ENCODE results near the gene VWDE. TPM values are rescaled to one million over a fixed set of nuclear protein-coding genes. Genes with fewer than 3 reads are reported as not detected.
A peak's percentile ranks its signal among the peaks of the same experiment; 100 is the strongest.

The VWDE gene
- total RNA-seq, 2 donors from 2014 or later, result 11.8 to 12.1 TPM

- peak; percentile 55 for TF ChIP-seq CTCF (conservative IDR thresholded peaks at IDR 0.05)
- peaks cover 24% of the 10 kb centered on the region for H3K9me3 ChIP-seq (ENCODE audit: control insufficient read depth, low read length)
- H3K27me3 Mint-ChIP-seq (ENCODE audit: insufficient read depth), result peaks cover 1% of the 10 kb centered on the region
- no peaks in the 10 kb centered on the region for H3K36me3 ChIP-seq (ENCODE audit: control insufficient read depth, insufficient read depth, low read length)
- H3K27ac Mint-ChIP-seq, result no peak overlapping the region
- DNase-seq, result no peak
- no peaks in the 10 kb centered on the region for H3K27me3 ChIP-seq (ENCODE audit: control insufficient read depth, insufficient read depth, low read length, poor library complexity, severe bottlenecking)
- H3K36me3 Mint-ChIP-seq (ENCODE audit: low read depth), result no peaks in the 10 kb centered on the region
- no peaks in the 10 kb centered on the region for H3K4me1 Mint-ChIP-seq
- H3K4me3 ChIP-seq (ENCODE audit: low read length), result no peak overlapping the region
- H3K9ac ChIP-seq (ENCODE audit: extremely low read depth, low read length, poor library complexity, severe bottlenecking), result no peak overlapping the region
- H3K4me1 ChIP-seq (ENCODE audit: control insufficient read depth, insufficient read depth, low read length), result no peaks in the 10 kb centered on the region
- no peak overlapping the region for H3K27ac ChIP-seq (ENCODE audit: low read depth, low read length)
- WGBS, 2 experiments (ENCODE audit: insufficient coverage in 1 of 2, insufficient read length in 1 of 2), result 80 to 90% methylated on average over 1 of the region's 1 CpG
- H3K9me3 Mint-ChIP-seq, result peaks cover 16% of the 10 kb centered on the region
- no peak overlapping the region for H3K4me3 Mint-ChIP-seq
Observed at GRCh38 chr7:12291870-12292269, 111.8 kb downstream of the VWDE start.

- Histone ChIP-seq H3K27me3 (ENCODE audit: control insufficient read depth, insufficient read depth, low read length, poor library complexity, severe bottlenecking) (no peaks in the 10 kb centered on the region), H3K4me3 (ENCODE audit: low read length) (no peak overlapping the region), H3K9ac (ENCODE audit: extremely low read depth, low read length, poor library complexity, severe bottlenecking) (no peak overlapping the region), H3K36me3 (ENCODE audit: control insufficient read depth, insufficient read depth, low read length) (no peaks in the 10 kb centered on the region), H3K9me3 (ENCODE audit: control insufficient read depth, low read length) (peaks cover 24% of the 10 kb centered on the region), H3K27ac (ENCODE audit: low read depth, low read length) (no peak overlapping the region), H3K4me1 (ENCODE audit: control insufficient read depth, insufficient read depth, low read length) (no peaks in the 10 kb centered on the region)
- Mint-ChIP-seq H3K4me3 (no peak overlapping the region), H3K9me3 (peaks cover 16% of the 10 kb centered on the region), H3K36me3 (ENCODE audit: low read depth) (no peaks in the 10 kb centered on the region), H3K27me3 (ENCODE audit: insufficient read depth) (no peaks in the 10 kb centered on the region), H3K27ac (no peak overlapping the region), H3K4me1 (no peaks in the 10 kb centered on the region)
- DNase-seq, result no peak
- WGBS, 2 experiments (ENCODE audit: insufficient coverage in 1 of 2, insufficient read length in 1 of 2), result 100% methylated on average over 1 of the region's 1 CpG; no CpG with 5 or more reads in 1 of the 2 experiments
- no peak for TF ChIP-seq CTCF (conservative IDR thresholded peaks at IDR 0.05)
Observed at GRCh38 chr7:12290761-12291160, 112.9 kb downstream of the VWDE start.

- peaks cover 16% of the 10 kb centered on the region for H3K9me3 Mint-ChIP-seq
- H3K27ac Mint-ChIP-seq, result no peak overlapping the region
- H3K36me3 ChIP-seq (ENCODE audit: control insufficient read depth, insufficient read depth, low read length), result no peaks in the 10 kb centered on the region
- H3K27ac ChIP-seq (ENCODE audit: low read depth, low read length), result no peak overlapping the region
- no peak overlapping the region for H3K4me3 ChIP-seq (ENCODE audit: low read length)
- H3K27me3 Mint-ChIP-seq (ENCODE audit: insufficient read depth), result no peaks in the 10 kb centered on the region
- 40 to 75% methylated on average over 2 to 6 of the region's 6 CpGs for WGBS, 2 experiments (ENCODE audit: insufficient coverage in 1 of 2, insufficient read length in 1 of 2)
- H3K27me3 ChIP-seq (ENCODE audit: control insufficient read depth, insufficient read depth, low read length, poor library complexity, severe bottlenecking), result no peaks in the 10 kb centered on the region
- no peak overlapping the region for H3K9ac ChIP-seq (ENCODE audit: extremely low read depth, low read length, poor library complexity, severe bottlenecking)
- no peaks in the 10 kb centered on the region for H3K4me1 Mint-ChIP-seq
- no peak for TF ChIP-seq CTCF (conservative IDR thresholded peaks at IDR 0.05)
- peaks cover 24% of the 10 kb centered on the region for H3K9me3 ChIP-seq (ENCODE audit: control insufficient read depth, low read length)
- no peaks in the 10 kb centered on the region for H3K4me1 ChIP-seq (ENCODE audit: control insufficient read depth, insufficient read depth, low read length)
- H3K4me3 Mint-ChIP-seq, result no peak overlapping the region
- H3K36me3 Mint-ChIP-seq (ENCODE audit: low read depth), result no peaks in the 10 kb centered on the region
- no peak for DNase-seq
Observed at GRCh38 chr7:12289996-12290395, 113.7 kb downstream of the VWDE start.
